Gastrocnemius medialis (tissue), 4 donors: ENCODE results near the gene PIEZO1. TPM values are rescaled to one million over a fixed set of nuclear protein-coding genes. Genes with fewer than 3 reads are reported as not detected.
A peak's percentile ranks its signal among the peaks of the same experiment; 100 is the strongest.

ENCODE experiments used
- ATAC-seq, 2 donors: fragments of 150-250 bp; one replicate each; pipeline ENCODE4 v1.9.1; 2016
- DNase-seq, 2 donors: peaks; one replicate each; pipeline ENCODE4 v3.0.0-alpha.2; 2019
- H3K27ac ChIP-seq, 4 donors: fragments of 200-600 bp; sonication (generic); 1 replicate in 1 of 4; 2 replicates in 3 of 4; pipeline ENCODE4 v1.5.1; 2016 to 2018; ENCODE audit warnings: mild to moderate bottlenecking in 2 of 4, moderate library complexity in 1 of 4
- H3K27me3 ChIP-seq, 3 donors: fragments of 200-600 bp; sonication (generic) in 2 of 3; 1 replicate in 1 of 3; 2 replicates in 2 of 3; pipeline versions ENCODE4 v1.5.1 to v1.6.0; 2016 to 2019; ENCODE audit warnings: mild to moderate bottlenecking in 1 of 3, moderate library complexity in 1 of 3
- H3K36me3 ChIP-seq, 2 donors: fragments of 200-600 bp; sonication (generic) in 1 of 2; one replicate each; pipeline ENCODE4 v1.5.1; 2017 to 2018
- H3K4me1 ChIP-seq, 2 donors: fragments of 200-600 bp; sonication (generic) in 1 of 2; one replicate each; pipeline ENCODE4 v1.5.1; 2016 to 2017; ENCODE audit warnings: mild to moderate bottlenecking in 2 of 2
- H3K4me3 ChIP-seq, 4 donors: fragments of 200-600 bp; sonication (generic) in 3 of 4; 1 replicate in 1 of 4; 2 replicates in 3 of 4; pipeline ENCODE4 v1.5.1; 2016 to 2019; ENCODE audit warnings: mild to moderate bottlenecking in 2 of 4
- H3K9me3 ChIP-seq, 3 donors: fragments of 200-600 bp; sonication (generic) in 2 of 3; 1 replicate in 1 of 3; 2 replicates in 2 of 3; pipeline ENCODE4 v1.5.1; 2016 to 2019
- POLR2A ChIP-seq, 2 donors: fragments of 450-650 bp; IDR thresholded peaks; one replicate each; pipeline ENCODE4 v1.6.1; 2017; ENCODE audit warnings: antibody characterized with exemption in 2 of 2, mild to moderate bottlenecking in 2 of 2, moderate library complexity in 2 of 2
- in situ Hi-C, 4 donors: fragments of 200-750 bp; cut with MboI; loops; one replicate each; pipeline versions ENCODE4 v1.15.0 to v1.8.0; 2017; ENCODE audit warnings: low sequenced_read_pairs in 4 of 4
- intact Hi-C: fragments of 100-400 bp; cut with DNase I; formaldehyde crosslinking; loops from one replicate; pipeline ENCODE4 v1.15.1; 2023; ENCODE audit warnings: low total_unique reads
- total RNA-seq, 4 donors: library from RNA; depleted of rRNA; stranded (reverse); fragments of >200 nt; gene quantifications; one replicate each; pipeline versions ENCODE4 v1.1.0 to v1.2.3, GENCODE V29; 2016
- TF ChIP-seq, protein P1 (sequence below), 5 experiments: fragments of 450-650 bp in 3 of 5; fragments of 200-600 bp in 2 of 5; sonication (generic) in 2 of 5; IDR thresholded peaks in 4 of 5; conservative IDR thresholded peaks in 1 of 5; 1 replicate in 4 of 5; 2 replicates in 1 of 5; pipeline ENCODE4 v1.5.1; 2016 to 2019; ENCODE audit warnings: antibody characterized with exemption in 5 of 5, mild to moderate bottlenecking in 3 of 5, moderate library complexity in 3 of 5

Gene PIEZO1
- total RNA-seq, 4 donors from 2014 or later = 9.0 to 37.0 (median 16.5) TPM

DNA sequence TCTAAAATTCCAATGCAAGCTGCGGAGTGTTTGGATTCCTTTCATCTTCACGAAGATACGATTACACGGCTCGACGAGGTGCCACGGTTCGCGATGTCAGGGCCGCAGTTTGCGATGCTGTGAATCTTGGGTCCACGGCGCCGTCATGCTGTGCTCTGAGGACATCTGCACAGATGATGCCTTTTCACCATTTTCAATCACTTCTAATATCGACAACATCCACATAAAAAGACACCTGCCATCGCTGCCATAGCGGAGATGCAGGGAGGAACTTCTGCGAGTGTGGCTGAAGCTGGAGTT lies 33.5 kb upstream of the PIEZO1 start:
- H3K27ac ChIP-seq = no peak overlapping the region
- H3K4me1 ChIP-seq = peaks cover 0 to 3% of the 10 kb centered on the region in 2 donors
- intact Hi-C loops = loop anchor here (10.0 kb wide), 2 partner anchors 276 to 954 kb away; partner anchors contain the start of genes ACSF3 and SLC7A5
- H3K27me3 ChIP-seq = no peaks in the 10 kb centered on the region
- no peak overlapping the region for H3K4me3 ChIP-seq
- ATAC-seq (no peak), DNase-seq (no peak)
- no peaks in the 10 kb centered on the region for H3K9me3 ChIP-seq
- peaks cover 0 to 7% of the 10 kb centered on the region in 2 donors for H3K36me3 ChIP-seq
- in situ Hi-C loops = no loop called here
- TF ChIP-seq, protein P1, sequence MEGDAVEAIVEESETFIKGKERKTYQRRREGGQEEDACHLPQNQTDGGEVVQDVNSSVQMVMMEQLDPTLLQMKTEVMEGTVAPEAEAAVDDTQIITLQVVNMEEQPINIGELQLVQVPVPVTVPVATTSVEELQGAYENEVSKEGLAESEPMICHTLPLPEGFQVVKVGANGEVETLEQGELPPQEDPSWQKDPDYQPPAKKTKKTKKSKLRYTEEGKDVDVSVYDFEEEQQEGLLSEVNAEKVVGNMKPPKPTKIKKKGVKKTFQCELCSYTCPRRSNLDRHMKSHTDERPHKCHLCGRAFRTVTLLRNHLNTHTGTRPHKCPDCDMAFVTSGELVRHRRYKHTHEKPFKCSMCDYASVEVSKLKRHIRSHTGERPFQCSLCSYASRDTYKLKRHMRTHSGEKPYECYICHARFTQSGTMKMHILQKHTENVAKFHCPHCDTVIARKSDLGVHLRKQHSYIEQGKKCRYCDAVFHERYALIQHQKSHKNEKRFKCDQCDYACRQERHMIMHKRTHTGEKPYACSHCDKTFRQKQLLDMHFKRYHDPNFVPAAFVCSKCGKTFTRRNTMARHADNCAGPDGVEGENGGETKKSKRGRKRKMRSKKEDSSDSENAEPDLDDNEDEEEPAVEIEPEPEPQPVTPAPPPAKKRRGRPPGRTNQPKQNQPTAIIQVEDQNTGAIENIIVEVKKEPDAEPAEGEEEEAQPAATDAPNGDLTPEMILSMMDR (IDR thresholded peaks at IDR 0.05 in 4 of 5, conservative IDR thresholded peaks at IDR 0.05 in 1 of 5) = no peak

DNA sequence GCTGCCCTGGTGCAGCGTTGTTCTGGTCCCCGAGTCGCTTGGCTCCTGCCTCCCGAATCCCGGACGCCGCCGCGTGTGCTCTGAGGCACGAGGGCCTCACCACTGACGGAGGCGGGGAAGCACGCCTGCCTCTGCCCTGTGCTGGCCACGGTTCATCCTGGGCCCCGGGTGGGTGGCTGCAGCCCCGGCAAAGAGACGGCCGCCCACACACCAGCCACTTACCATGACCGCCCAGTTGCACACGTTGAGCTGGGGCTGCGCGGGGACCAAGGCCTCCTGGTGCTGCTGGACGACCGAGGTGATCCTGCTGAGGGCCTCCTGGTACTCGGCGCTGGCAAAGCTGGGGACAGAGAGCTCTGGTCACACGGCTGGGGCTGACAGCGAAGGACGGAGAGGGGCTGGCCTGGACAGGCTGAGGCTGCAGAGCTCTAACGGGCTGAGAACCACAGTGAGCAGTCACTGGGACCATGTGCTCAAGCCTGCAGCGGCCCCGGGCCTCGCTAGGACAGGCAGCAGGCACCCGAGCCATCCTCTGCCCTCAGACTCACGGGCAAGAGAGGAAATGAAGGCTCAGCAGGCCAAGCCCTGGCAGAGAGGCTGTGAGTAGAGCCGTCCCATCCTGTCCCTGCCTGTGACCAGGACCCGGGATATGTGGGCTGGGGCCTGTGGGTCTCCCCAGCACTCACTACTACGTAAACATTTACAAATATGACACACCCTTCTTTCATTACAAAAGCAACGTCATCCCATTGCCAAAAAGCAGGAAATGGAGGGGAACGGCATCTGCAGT lies 33.0 kb upstream of the PIEZO1 start:
- ATAC-seq (no peak), DNase-seq (no peak)
- intact Hi-C loops (loop anchor here (10.0 kb wide), 2 partner anchors 277 to 953 kb away; partner anchors contain the start of genes ACSF3 and SLC7A5), in situ Hi-C loops (no loop called here)
- no peaks in the 10 kb centered on the region for H3K27me3 ChIP-seq
- peaks cover 0 to 7% of the 10 kb centered on the region in 2 donors for H3K36me3 ChIP-seq
- H3K27ac ChIP-seq = no peak overlapping the region
- no peak for TF ChIP-seq POLR2A (IDR thresholded peaks at IDR 0.05)
- TF ChIP-seq, protein P1 (IDR thresholded peaks at IDR 0.05 in 4 of 5, conservative IDR thresholded peaks at IDR 0.05 in 1 of 5) = no peak
- H3K4me1 ChIP-seq = peaks cover 0 to 3% of the 10 kb centered on the region in 2 donors
- no peak overlapping the region for H3K4me3 ChIP-seq
- H3K9me3 ChIP-seq = no peaks in the 10 kb centered on the region

DNA sequence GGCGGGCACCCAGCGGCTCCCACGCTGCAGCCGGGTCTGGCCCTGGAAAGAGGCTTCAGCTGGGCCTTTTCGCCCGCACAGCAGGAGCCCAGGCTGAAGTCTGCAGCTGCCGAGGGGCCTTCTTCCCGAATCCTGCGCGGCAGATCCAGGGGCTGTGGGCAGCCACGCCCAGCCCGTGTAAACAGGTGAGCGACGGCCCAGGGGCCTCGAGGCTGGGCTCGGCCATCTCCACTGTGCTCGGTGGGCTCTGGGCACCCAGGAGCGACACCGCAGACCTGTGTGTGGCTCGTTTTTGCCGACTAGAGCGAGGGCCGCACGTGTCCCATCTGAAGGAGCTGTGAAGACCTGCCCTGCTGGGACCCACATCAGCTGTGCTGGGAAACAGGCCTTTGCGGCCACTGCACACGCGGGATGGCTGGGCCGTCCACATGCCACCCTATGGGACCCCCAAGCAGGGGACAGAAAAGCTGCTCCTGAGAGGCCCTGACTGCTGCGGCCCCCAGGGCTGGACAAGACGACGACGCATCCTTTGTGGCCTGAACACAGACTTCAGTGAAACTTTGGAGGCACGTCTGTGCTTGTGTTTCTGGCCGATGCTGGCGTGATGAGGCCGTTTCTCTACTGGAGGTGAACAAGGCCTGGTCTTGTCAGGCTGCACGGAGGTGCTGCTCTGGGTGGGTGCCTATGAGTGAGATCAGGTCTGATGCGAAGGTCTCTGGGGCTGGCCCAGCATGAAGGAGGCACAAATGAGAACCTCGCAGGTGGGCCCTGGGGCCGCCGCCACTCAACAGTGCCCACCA lies 31.9 kb upstream of the PIEZO1 start:
- Histone ChIP-seq H3K27me3 (no peaks in the 10 kb centered on the region), H3K4me3 (no peak overlapping the region), H3K9me3 (no peaks in the 10 kb centered on the region), H3K4me1 (peaks cover 0 to 6% of the 10 kb centered on the region in 2 donors), H3K36me3 (no peaks in the 10 kb centered on the region), H3K27ac (no peak overlapping the region)
- in situ Hi-C loops (no loop called here), intact Hi-C loops (loop anchor here (10.0 kb wide), 2 partner anchors 278 to 952 kb away; partner anchors contain the start of genes ACSF3 and SLC7A5)
- TF ChIP-seq, protein P1 (IDR thresholded peaks at IDR 0.05 in 4 of 5, conservative IDR thresholded peaks at IDR 0.05 in 1 of 5) = no peak
- TF ChIP-seq POLR2A (IDR thresholded peaks at IDR 0.05) = no peak
- DNase-seq (no peak), ATAC-seq (no peak)

DNA sequence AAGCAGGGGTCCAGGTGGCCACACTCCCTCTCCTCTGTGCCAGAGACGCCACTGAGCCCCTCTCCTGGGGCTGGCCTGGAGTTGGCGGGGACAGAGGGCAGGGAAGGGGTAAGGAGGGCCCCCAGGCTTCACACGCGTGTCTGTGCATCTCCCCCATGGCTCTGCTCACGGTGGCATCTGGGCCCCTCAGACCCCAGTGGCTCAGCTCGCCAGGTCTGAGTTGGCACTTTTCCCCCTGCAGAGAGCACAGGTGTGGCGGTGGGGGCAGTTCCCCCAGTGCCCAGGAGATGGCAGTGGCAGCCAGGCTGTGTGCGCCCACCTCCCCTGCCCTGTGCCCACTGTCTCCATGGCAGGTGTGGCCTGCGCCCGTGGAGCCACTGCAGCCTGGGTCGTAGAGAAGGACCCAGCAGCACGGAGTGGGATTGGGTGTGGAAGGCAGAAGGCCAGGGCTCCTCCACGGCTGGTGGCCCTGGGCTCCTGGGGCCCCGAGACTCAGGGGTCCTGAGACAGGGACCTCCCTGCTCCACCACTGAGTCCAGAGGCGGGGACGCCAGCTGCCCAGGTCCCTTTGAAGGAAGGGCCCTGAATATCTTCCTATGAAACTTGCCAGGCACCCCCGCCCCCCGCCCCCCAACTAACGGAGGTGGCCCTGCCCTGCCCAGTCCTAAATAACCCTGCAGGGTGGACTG lies 31.0 kb upstream of the PIEZO1 start:
- intact Hi-C loops = loop anchor here (10.0 kb wide), 2 partner anchors 279 to 951 kb away; partner anchors contain the start of genes ACSF3 and SLC7A5
- Histone ChIP-seq H3K36me3 (no peaks in the 10 kb centered on the region), H3K4me1 (peaks cover 3 to 7% of the 10 kb centered on the region in 2 donors), H3K4me3 (no peak overlapping the region), H3K9me3 (no peaks in the 10 kb centered on the region), H3K27me3 (no peaks in the 10 kb centered on the region), H3K27ac (no peak overlapping the region)
- DNase-seq (no peak), ATAC-seq (no peak)
- in situ Hi-C loops = no loop called here
- TF ChIP-seq POLR2A (IDR thresholded peaks at IDR 0.05) = no peak
- TF ChIP-seq, protein P1 (IDR thresholded peaks at IDR 0.05 in 4 of 5, conservative IDR thresholded peaks at IDR 0.05 in 1 of 5) = peak; percentile 38 to 82 (median 77)
